WTC11 (cell line): ENCODE measurements around the gene PRSS53. TPM values are rescaled to one million over a fixed set of nuclear protein-coding genes. Genes with fewer than 3 reads are reported as not detected.

ENCODE experiments used
- ATAC-seq: fragments of 200-7000 bp; cut with Tn5 transposase; 2 replicates; pipeline ENCODE4 v1.10.0; 2021; ENCODE audit warnings: mild to moderate bottlenecking, moderate library complexity
- CTCF ChIA-PET: fragments of 300-600 bp; sonication (Branson Sonifier 250); formaldehyde crosslinking; loops from one replicate; lab custom pipeline; 2021; ENCODE audit warnings: antibody characterized with exemption; lab: Charles Lee
- POLR2A ChIA-PET: fragments of 350-600 bp; sonication (Branson Sonifier 250); formaldehyde crosslinking; loops from one replicate; lab custom pipeline; 2021; ENCODE audit warnings: antibody characterized with exemption; lab: Charles Lee
- DNase-seq: peaks from one replicate; pipeline ENCODE4 v3.0.0; 2021; ENCODE audit warnings: low spot score
- H3K27ac Mint-ChIP-seq: 2 replicates; pipeline ENCODE4 v1.8.0; 2021; ENCODE audit warnings: mixed read lengths
- H3K27me3 Mint-ChIP-seq: 2 replicates; pipeline ENCODE4 v1.8.0; 2021; ENCODE audit warnings: low read depth, mild to moderate bottlenecking, moderate library complexity, mixed read lengths
- H3K36me3 Mint-ChIP-seq: 2 replicates; pipeline ENCODE4 v1.8.0; 2021; ENCODE audit warnings: mixed read lengths
- H3K4me1 Mint-ChIP-seq: 2 replicates; pipeline ENCODE4 v1.8.0; 2022; ENCODE audit warnings: mixed read lengths
- H3K4me3 Mint-ChIP-seq: 2 replicates; pipeline ENCODE4 v1.8.0; 2021; ENCODE audit warnings: mild to moderate bottlenecking, moderate library complexity, mixed read lengths
- H3K9me3 Mint-ChIP-seq: 2 replicates; pipeline ENCODE4 v1.8.0; 2021; ENCODE audit warnings: mixed read lengths
- ATF2 ChIP-seq: sonication (generic); formaldehyde crosslinking; IDR thresholded peaks from 2 replicates; pipeline ENCODE4 v1.8.1; 2022; ENCODE audit warnings: low read depth, missing genetic modification reagents, borderline replicate concordance
- CBFB ChIP-seq: sonication (generic); formaldehyde crosslinking; IDR thresholded peaks from 2 replicates; pipeline ENCODE4 v1.8.1; 2022; ENCODE audit warnings: mild to moderate bottlenecking, low read depth, missing genetic modification reagents
- E2F4 ChIP-seq: sonication (generic); formaldehyde crosslinking; IDR thresholded peaks from 2 replicates; pipeline ENCODE4 v1.8.1; 2022; ENCODE audit warnings: low read depth, mild to moderate bottlenecking, moderate library complexity, missing genetic modification reagents, borderline replicate concordance
- E2F5 ChIP-seq: sonication (generic); formaldehyde crosslinking; IDR thresholded peaks from 2 replicates; pipeline ENCODE4 v1.8.1; 2022; ENCODE audit warnings: mild to moderate bottlenecking, moderate library complexity, missing genetic modification reagents
- FOXJ3 ChIP-seq: sonication (generic); formaldehyde crosslinking; IDR thresholded peaks from 2 replicates; pipeline ENCODE4 v1.9.0; 2021; ENCODE audit warnings: missing genetic modification reagents, mild to moderate bottlenecking, borderline replicate concordance
- MAX ChIP-seq: sonication (generic); formaldehyde crosslinking; IDR thresholded peaks from 2 replicates; pipeline ENCODE4 v1.8.0; 2022; ENCODE audit warnings: mild to moderate bottlenecking, missing genetic modification reagents
- MXD4 ChIP-seq: fragments of 250-450 bp; sonication (Bioruptor Pico); IDR thresholded peaks from 2 replicates; pipeline ENCODE4 v1.8.0; 2021; ENCODE audit warnings: mild to moderate bottlenecking, moderate library complexity, borderline replicate concordance
- MYBL2 ChIP-seq: sonication (generic); formaldehyde crosslinking; IDR thresholded peaks from 2 replicates; pipeline ENCODE4 v1.8.1; 2023; ENCODE audit warnings: mild to moderate bottlenecking, moderate library complexity, missing genetic modification reagents
- PRDM15 ChIP-seq: sonication (generic); formaldehyde crosslinking; IDR thresholded peaks from 2 replicates; pipeline ENCODE4 v1.8.0; 2022; ENCODE audit warnings: missing genetic modification reagents
- RELA ChIP-seq: sonication (generic); formaldehyde crosslinking; IDR thresholded peaks from 2 replicates; pipeline ENCODE4 v1.8.1; 2022; ENCODE audit warnings: missing genetic modification reagents, mild to moderate bottlenecking, borderline replicate concordance
- SMAD3 ChIP-seq: sonication (generic); formaldehyde crosslinking; IDR thresholded peaks from 2 replicates; pipeline ENCODE4 v1.8.0; 2022; ENCODE audit warnings: missing genetic modification reagents, mild to moderate bottlenecking, borderline replicate concordance
- SP1 ChIP-seq: sonication (generic); formaldehyde crosslinking; conservative IDR thresholded peaks from 2 replicates; pipeline ENCODE4 v1.8.1; 2022; ENCODE audit warnings: missing genetic modification reagents
- TEAD4 ChIP-seq: sonication (generic); formaldehyde crosslinking; IDR thresholded peaks from 2 replicates; pipeline ENCODE4 v1.8.0; 2022; ENCODE audit warnings: mild to moderate bottlenecking, missing genetic modification reagents
- USF2 ChIP-seq: sonication (generic); formaldehyde crosslinking; IDR thresholded peaks from 2 replicates; pipeline ENCODE4 v1.8.1; 2023; ENCODE audit warnings: mild to moderate bottlenecking, missing genetic modification reagents, moderate library complexity
- ZBTB43 ChIP-seq: sonication (generic); formaldehyde crosslinking; IDR thresholded peaks from 2 replicates; pipeline ENCODE4 v1.8.1; 2023; ENCODE audit warnings: mild to moderate bottlenecking, missing genetic modification reagents
- ZNF512 ChIP-seq: sonication (generic); formaldehyde crosslinking; IDR thresholded peaks from 2 replicates; pipeline ENCODE4 v1.8.1; 2022; ENCODE audit warnings: missing genetic modification reagents, borderline replicate concordance
- ZNF532 ChIP-seq: fragments of 250-450 bp; sonication (Bioruptor Pico); IDR thresholded peaks from 2 replicates; pipeline ENCODE4 v1.9.0; 2021; ENCODE audit warnings: mild to moderate bottlenecking, borderline replicate concordance
- total RNA-seq: library from RNA; stranded (reverse); gene quantifications from 3 replicates; pipeline ENCODE4 v1.2.3, GENCODE V29; 2021

The PRSS53 gene
- total RNA-seq, 1 experiment from 2014 or later: 4.9 TPM

- H3K4me3 Mint-ChIP-seq: no peak overlapping the region
- TF ChIP-seq CBFB (CRISPR knock-in tag): no peak
- no peak for TF ChIP-seq MAX (CRISPR knock-in tag)
- TF ChIP-seq ATF2 (CRISPR knock-in tag): no peak
- no peak for TF ChIP-seq MYBL2 (CRISPR knock-in tag)
- no peak for TF ChIP-seq RELA (CRISPR knock-in tag)
- no peak for TF ChIP-seq FOXJ3 (CRISPR knock-in tag)
- TF ChIP-seq SP1 (CRISPR knock-in tag): no peak
- TF ChIP-seq E2F5 (CRISPR knock-in tag): no peak
- no peak for TF ChIP-seq ZNF512
- no peak for TF ChIP-seq USF2
- no peak for TF ChIP-seq E2F4
- TF ChIP-seq ZBTB43: no peak
- no peak for TF ChIP-seq SMAD3 (CRISPR knock-in tag)
- TF ChIP-seq TEAD4 (CRISPR knock-in tag): no peak
- TF ChIP-seq PRDM15 (CRISPR knock-in tag): no peak
- TF ChIP-seq ZNF532 (CRISPR knock-in tag): no peak
- no peak for TF ChIP-seq MXD4 (CRISPR knock-in tag)
- ATAC-seq: no peak
- POLR2A ChIA-PET: interaction anchor here (1.1 kb wide), 1 partner anchor 10 kb away, joined by 4 read pairs; the partner anchor contains the start of gene KAT8
- H3K36me3 Mint-ChIP-seq: peaks cover 17% of the 10 kb centered on the region
- H3K9me3 Mint-ChIP-seq: no peaks in the 10 kb centered on the region
- peaks cover 20% of the 10 kb centered on the region for H3K4me1 Mint-ChIP-seq
- no peaks in the 10 kb centered on the region for H3K27me3 Mint-ChIP-seq
- H3K27ac Mint-ChIP-seq: 0 out of 2 replicates have a peak overlapping the region, but pooled peaks have one; percentile 60
- no peak for DNase-seq
- CTCF ChIA-PET: interaction anchor here (0.6 to 2.1 kb wide), 4 partner anchors 10 to 541 kb away, joined by 3 to 10 read pairs (median 3); partner anchors contain the start of gene KAT8
Observed at GRCh38 chr16:31127182-31127581, 38.4 kb upstream of the PRSS53 start.
